Upper lobe of left lung (tissue), 6 donors: ENCODE data around the gene HPX. TPM values are rescaled to one million over a fixed set of nuclear protein-coding genes. Genes with fewer than 3 reads are reported as not detected.

Experiments used
- ATAC-seq, 2 donors: fragments of 200-7000 bp; cut with Tn5 transposase; one replicate each; pipeline ENCODE4 v1.9.1; 2022; ENCODE audit warnings: mild to moderate bottlenecking in 2 of 2, moderate library complexity in 2 of 2; ENCODE audit not compliant: low FRiP score in 2 of 2
- DNase-seq, 2 donors: peaks; one replicate each; pipeline ENCODE4 v3.0.0-alpha.2; 2019 to 2020
- H3K27ac ChIP-seq, 4 donors: fragments of 200-600 bp; sonication (generic); one replicate each; pipeline ENCODE4 v1.5.1; 2016 to 2019
- H3K27me3 ChIP-seq, 4 donors: fragments of 200-600 bp; sonication (generic); one replicate each; pipeline ENCODE4 v1.5.1; 2017 to 2019
- H3K36me3 ChIP-seq, 4 donors: fragments of 200-600 bp; sonication (generic); one replicate each; pipeline ENCODE4 v1.5.1; 2016 to 2019
- H3K4me1 ChIP-seq, 4 donors: fragments of 200-600 bp; sonication (generic); one replicate each; pipeline ENCODE4 v1.5.1; 2018 to 2019
- H3K4me3 ChIP-seq, 4 donors: fragments of 200-600 bp; sonication (generic); one replicate each; pipeline ENCODE4 v1.5.1; 2017 to 2019; ENCODE audit warnings: mild to moderate bottlenecking in 2 of 4, moderate library complexity in 1 of 4
- H3K9me3 ChIP-seq, 4 donors: fragments of 200-600 bp; sonication (generic); one replicate each; pipeline ENCODE4 v1.5.1; 2018 to 2019
- EP300 ChIP-seq, 4 donors: sonication (generic); formaldehyde crosslinking; IDR thresholded peaks; one replicate each; pipeline ENCODE4 v1.5.1; 2017; ENCODE audit warnings: antibody characterized with exemption in 4 of 4, control low read depth in 2 of 4
- POLR2A ChIP-seq, 4 donors: fragments of 450-650 bp; IDR thresholded peaks; one replicate each; pipeline ENCODE4 v1.5.1; 2016 to 2017; ENCODE audit warnings: antibody characterized with exemption in 4 of 4, mild to moderate bottlenecking in 2 of 4
- POLR2AphosphoS5 ChIP-seq, 2 donors: sonication (generic); formaldehyde crosslinking; IDR thresholded peaks; one replicate each; pipeline ENCODE4 v1.5.1; 2017; ENCODE audit warnings: antibody characterized with exemption in 2 of 2
- WGBS, 2 donors: methylation state at CpG; one replicate each; pipeline ENCODE4 v1.1.5; 2017 to 2018; 5-methylcytosine and 5-hydroxymethylcytosine counted together
- total RNA-seq, 6 donors: library from RNA; depleted of rRNA in 4 of 6; stranded (reverse); fragments of >200 nt in 4 of 6; gene quantifications; one replicate each; pipeline versions ENCODE4 v1.1.0 to v1.2.1, GENCODE V29; 2016 to 2021
- TF ChIP-seq, protein P1 (sequence below), 6 experiments: fragments of 450-650 bp in 4 of 6; fragments of 200-600 bp in 2 of 6; sonication (generic) in 2 of 6; IDR thresholded peaks; one replicate each; pipeline ENCODE4 v1.5.1; 2016 to 2019; ENCODE audit warnings: antibody characterized with exemption in 6 of 6
- donor health status: DM: no; HTN: no; CAD: no; lungs with moderate emphysema.
- donor health status: DM: no; HTN: yes; CAD: no; lungs with severe emphysema.

HPX gene
- total RNA-seq: 1 to 10 TPM in 5 of 6 donors, under 1 TPM in 1; 0.67 to 3.6 (median 2.6) TPM

- Histone ChIP-seq H3K27me3 (no peaks in the 10 kb centered on the region), H3K27ac (no peak within 1 kb of the TSS), H3K4me1 (peaks cover 0 to 6% (median 3%) of the 10 kb centered on the region in 4 donors), H3K36me3 (no peaks in the 10 kb centered on the region), H3K4me3 (no peak within 1 kb of the TSS), H3K9me3 (no peaks in the 10 kb centered on the region)
- ATAC-seq (no peak), DNase-seq (no peak)
- no peak for TF ChIP-seq POLR2AphosphoS5 (IDR thresholded peaks at IDR 0.05)
- TF ChIP-seq, protein P1, sequence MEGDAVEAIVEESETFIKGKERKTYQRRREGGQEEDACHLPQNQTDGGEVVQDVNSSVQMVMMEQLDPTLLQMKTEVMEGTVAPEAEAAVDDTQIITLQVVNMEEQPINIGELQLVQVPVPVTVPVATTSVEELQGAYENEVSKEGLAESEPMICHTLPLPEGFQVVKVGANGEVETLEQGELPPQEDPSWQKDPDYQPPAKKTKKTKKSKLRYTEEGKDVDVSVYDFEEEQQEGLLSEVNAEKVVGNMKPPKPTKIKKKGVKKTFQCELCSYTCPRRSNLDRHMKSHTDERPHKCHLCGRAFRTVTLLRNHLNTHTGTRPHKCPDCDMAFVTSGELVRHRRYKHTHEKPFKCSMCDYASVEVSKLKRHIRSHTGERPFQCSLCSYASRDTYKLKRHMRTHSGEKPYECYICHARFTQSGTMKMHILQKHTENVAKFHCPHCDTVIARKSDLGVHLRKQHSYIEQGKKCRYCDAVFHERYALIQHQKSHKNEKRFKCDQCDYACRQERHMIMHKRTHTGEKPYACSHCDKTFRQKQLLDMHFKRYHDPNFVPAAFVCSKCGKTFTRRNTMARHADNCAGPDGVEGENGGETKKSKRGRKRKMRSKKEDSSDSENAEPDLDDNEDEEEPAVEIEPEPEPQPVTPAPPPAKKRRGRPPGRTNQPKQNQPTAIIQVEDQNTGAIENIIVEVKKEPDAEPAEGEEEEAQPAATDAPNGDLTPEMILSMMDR (IDR thresholded peaks at IDR 0.05): no peak
- no peak for TF ChIP-seq EP300 (IDR thresholded peaks at IDR 0.05)
- no peak for TF ChIP-seq POLR2A (IDR thresholded peaks at IDR 0.05)
- 61 to 81% methylated on average over 2 to 3 of the region's 3 CpGs for WGBS, 2 donors
These were observed at the start of gene HPX for GRCh38 chr11:6440906-6441358. HPX (minus strand) TSS chr11:6440987; CDS start chr11:6440963, 24 bp downstream.

- H3K4me3 ChIP-seq: no peak overlapping the region
- TF ChIP-seq EP300 (IDR thresholded peaks at IDR 0.05): no peak
- TF ChIP-seq, protein P1 (IDR thresholded peaks at IDR 0.05): no peak
- no peak for TF ChIP-seq POLR2A (IDR thresholded peaks at IDR 0.05)
- TF ChIP-seq POLR2AphosphoS5 (IDR thresholded peaks at IDR 0.05): no peak
- no peaks in the 10 kb centered on the region for H3K27me3 ChIP-seq
- H3K36me3 ChIP-seq: peaks cover 0 to 66% (median 22%) of the 10 kb centered on the region in 4 donors
- peaks cover 0 to 4% (median 0%) of the 10 kb centered on the region in 4 donors for H3K4me1 ChIP-seq
- WGBS, 2 donors: 84 to 85% methylated on average over 4 of the region's 4 CpGs
- no peak overlapping the region for H3K27ac ChIP-seq
- no peaks in the 10 kb centered on the region for H3K9me3 ChIP-seq
- DNase-seq (no peak), ATAC-seq (no peak)
These were observed 48.5 kb upstream of the HPX start for GRCh38 chr11:6489306-6489705.

- ATAC-seq (no peak), DNase-seq (no peak)
- H3K27ac ChIP-seq: no peak overlapping the region
- TF ChIP-seq, protein P1 (IDR thresholded peaks at IDR 0.05): no peak
- TF ChIP-seq EP300 (IDR thresholded peaks at IDR 0.05) (no peak), POLR2A (IDR thresholded peaks at IDR 0.05) (no peak), POLR2AphosphoS5 (IDR thresholded peaks at IDR 0.05) (no peak)
- H3K27me3 ChIP-seq: no peaks in the 10 kb centered on the region
- H3K4me3 ChIP-seq: no peak overlapping the region
- peaks cover 0 to 5% (median 0%) of the 10 kb centered on the region in 4 donors for H3K4me1 ChIP-seq
- H3K36me3 ChIP-seq: peaks cover 0 to 68% (median 24%) of the 10 kb centered on the region in 4 donors
- no peaks in the 10 kb centered on the region for H3K9me3 ChIP-seq
- WGBS, 2 donors: 93 to 94% methylated on average over 3 of the region's 3 CpGs
These were observed 48.0 kb upstream of the HPX start for GRCh38 chr11:6488821-6489220.

DNA sequence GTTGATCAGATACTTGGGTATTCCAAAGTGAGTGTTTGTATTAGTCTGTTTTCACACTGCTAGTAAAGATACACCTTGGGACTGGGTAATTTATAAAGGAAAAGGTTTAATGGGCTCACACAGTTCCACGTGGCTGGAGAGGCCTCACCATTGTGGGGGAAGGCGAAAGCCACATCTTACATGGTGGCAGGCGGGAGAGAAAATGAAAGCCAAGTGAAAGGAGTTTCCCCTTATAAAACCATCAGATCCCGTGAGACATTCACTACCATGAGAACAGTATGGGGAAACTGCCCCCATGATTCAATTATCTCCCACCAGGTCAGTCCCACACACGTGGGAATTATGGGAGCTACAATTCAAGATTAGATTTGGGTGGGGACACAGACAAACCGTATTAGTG, 47.6 kb upstream of the HPX start:
- 82 to 94% methylated on average over 6 of the region's 6 CpGs for WGBS, 2 donors
- DNase-seq (no peak), ATAC-seq (no peak)
- Histone ChIP-seq H3K9me3 (no peaks in the 10 kb centered on the region), H3K27me3 (no peaks in the 10 kb centered on the region), H3K4me3 (no peak overlapping the region), H3K4me1 (peaks cover 0 to 6% (median 0%) of the 10 kb centered on the region in 4 donors), H3K27ac (no peak overlapping the region), H3K36me3 (peaks cover 4 to 73% (median 25%) of the 10 kb centered on the region in 4 donors)
- TF ChIP-seq POLR2AphosphoS5 (IDR thresholded peaks at IDR 0.05) (no peak), POLR2A (IDR thresholded peaks at IDR 0.05) (no peak), EP300 (IDR thresholded peaks at IDR 0.05) (no peak)

GRCh38 chr11:6486938-6487337, 46.2 kb upstream of the HPX start:
- no peak for ATAC-seq
- WGBS, 2 donors: 75 to 91% methylated on average over 1 of the region's 1 CpG
- H3K27me3 ChIP-seq: no peaks in the 10 kb centered on the region
- H3K36me3 ChIP-seq: peaks cover 5 to 76% (median 20%) of the 10 kb centered on the region in 4 donors
- peaks cover 10 to 20% (median 12%) of the 10 kb centered on the region in 4 donors for H3K4me1 ChIP-seq
- H3K4me3 ChIP-seq: no peak overlapping the region
- TF ChIP-seq POLR2A (IDR thresholded peaks at IDR 0.05): no peak
- no peak for TF ChIP-seq POLR2AphosphoS5 (IDR thresholded peaks at IDR 0.05)
- TF ChIP-seq EP300 (IDR thresholded peaks at IDR 0.05): no peak
- TF ChIP-seq, protein P1 (IDR thresholded peaks at IDR 0.05): no peak
- H3K27ac ChIP-seq: no peak overlapping the region
- DNase-seq: no peak
- H3K9me3 ChIP-seq: no peaks in the 10 kb centered on the region
